Measurements from ENCODE around the gene POGZ. TPM values are rescaled to one million over a fixed set of nuclear protein-coding genes. Genes with fewer than 3 reads are reported as not detected.

The POGZ gene
- total RNA-seq, 1 experiment from 2014 or later, result 102 TPM

GRCh38 chr1:151407304-151407703, 52.0 kb downstream of the POGZ start:
- no peaks in the 10 kb centered on the region for H4K20me1 ChIP-seq (ENCODE audit: control insufficient read depth, insufficient read depth, insufficient read length)
- H3K79me2 ChIP-seq (ENCODE audit: insufficient read depth, low read length), result no peaks in the 10 kb centered on the region
- H3K9ac ChIP-seq (ENCODE audit: extremely low read depth, insufficient read length, low read length), result no peak overlapping the region
- Mint-ChIP-seq H3K27me3 (ENCODE audit: low read depth) (no peaks in the 10 kb centered on the region), H3K4me1 (no peaks in the 10 kb centered on the region), H3K4me3 (no peak overlapping the region; a peak in 1 of 5 replicates), H3K9me3 (no peaks in the 10 kb centered on the region), H3K27ac (no peak overlapping the region), H3K36me3 (ENCODE audit: insufficient read depth in 1 of 3, low read depth in 3 of 3) (peaks cover 42 to 95% (median 87%) of the 10 kb centered on the region in 3 experiments; a peak in 6 of 7 replicates)
- no peak overlapping the region for H2AK5ac ChIP-seq (ENCODE audit: insufficient read length, low read length)
- H2BK20ac ChIP-seq (ENCODE audit: low read depth, low read length, poor library complexity, severe bottlenecking), result no peak overlapping the region
- H3K23ac ChIP-seq (ENCODE audit: insufficient read length, low read depth, low read length), result no peak overlapping the region
- H3K4ac ChIP-seq (ENCODE audit: low read depth, low read length), result no peak overlapping the region
- no peak overlapping the region for H3T11ph ChIP-seq (ENCODE audit: low read length)
- no peak overlapping the region for H3K4me2 ChIP-seq (ENCODE audit: insufficient read depth, insufficient read length, low read length)
- H2BK5ac ChIP-seq (ENCODE audit: insufficient read length, low read length), result no peak overlapping the region
- H2BK120ac ChIP-seq (ENCODE audit: low read depth, low read length, poor library complexity, severe bottlenecking), result no peak overlapping the region
- no peak overlapping the region for H4K8ac ChIP-seq (replicated peaks; ENCODE audit: insufficient read length, low read depth, low read length)
- no peak overlapping the region for H3K18ac ChIP-seq (ENCODE audit: insufficient read length, low read depth, low read length)
- no peak overlapping the region for H2BK15ac ChIP-seq (ENCODE audit: low read depth, low read length)
- WGBS (ENCODE audit: extremely low coverage, insufficient read length, low lambda C conversion rate), result no CpG with 5 or more reads among the region's 3 CpGs
- DNase-seq, result no peak
- H3K27me3 ChIP-seq (ENCODE audit: insufficient read depth, low read length), result no peaks in the 10 kb centered on the region
- no peak overlapping the region for H4K91ac ChIP-seq (ENCODE audit: insufficient read length, low read depth, low read length)
- H3K9me3 ChIP-seq (ENCODE audit: control insufficient read depth, low read depth, low read length), result no peaks in the 10 kb centered on the region
- H3K23me2 ChIP-seq (ENCODE audit: insufficient read length, low read depth, low read length, poor library complexity, severe bottlenecking), result no peaks in the 10 kb centered on the region
- H3K27ac ChIP-seq (ENCODE audit: insufficient read length, low read depth, low read length), result no peak overlapping the region
- no peak overlapping the region for H4K5ac ChIP-seq (ENCODE audit: insufficient read length, low read depth, low read length)
- H3K56ac ChIP-seq (ENCODE audit: insufficient read length, low read depth, low read length), result no peak overlapping the region
- no peaks in the 10 kb centered on the region for H3K4me1 ChIP-seq (ENCODE audit: insufficient read depth, low read length)
- no peak for TF ChIP-seq CTCF (conservative IDR thresholded peaks at IDR 0.05)
- H2BK12ac ChIP-seq (ENCODE audit: insufficient read length, low read depth, low read length), result no peak overlapping the region
- H3K14ac ChIP-seq (ENCODE audit: insufficient read depth, low read length), result no peak overlapping the region
- H3K79me1 ChIP-seq (ENCODE audit: insufficient read depth, low read depth, low read length, poor library complexity, severe bottlenecking), result no peaks in the 10 kb centered on the region
- H2AFZ ChIP-seq (ENCODE audit: low read length), result no peak overlapping the region

Measured in H9 (cell line).